Upper lobe of left lung (tissue), 6 donors: Measurements from ENCODE around the gene MYLK. TPM values are rescaled to one million over a fixed set of nuclear protein-coding genes. Genes with fewer than 3 reads are reported as not detected.
A peak's percentile ranks its signal among the peaks of the same experiment; 100 is the strongest.

Source experiments
- ATAC-seq, 2 donors: fragments of 200-7000 bp; cut with Tn5 transposase; one replicate each; pipeline ENCODE4 v1.9.1; 2022; ENCODE audit warnings: mild to moderate bottlenecking in 2 of 2, moderate library complexity in 2 of 2; ENCODE audit not compliant: low FRiP score in 2 of 2
- DNase-seq, 2 donors: peaks; one replicate each; pipeline ENCODE4 v3.0.0-alpha.2; 2019 to 2020
- H3K27ac ChIP-seq, 4 donors: fragments of 200-600 bp; sonication (generic); one replicate each; pipeline ENCODE4 v1.5.1; 2016 to 2019
- H3K27me3 ChIP-seq, 4 donors: fragments of 200-600 bp; sonication (generic); one replicate each; pipeline ENCODE4 v1.5.1; 2017 to 2019
- H3K36me3 ChIP-seq, 4 donors: fragments of 200-600 bp; sonication (generic); one replicate each; pipeline ENCODE4 v1.5.1; 2016 to 2019
- H3K4me1 ChIP-seq, 4 donors: fragments of 200-600 bp; sonication (generic); one replicate each; pipeline ENCODE4 v1.5.1; 2018 to 2019
- H3K4me3 ChIP-seq, 4 donors: fragments of 200-600 bp; sonication (generic); one replicate each; pipeline ENCODE4 v1.5.1; 2017 to 2019; ENCODE audit warnings: mild to moderate bottlenecking in 2 of 4, moderate library complexity in 1 of 4
- H3K9me3 ChIP-seq, 4 donors: fragments of 200-600 bp; sonication (generic); one replicate each; pipeline ENCODE4 v1.5.1; 2018 to 2019
- CTCF ChIP-seq, 6 experiments: fragments of 450-650 bp in 4 of 6; fragments of 200-600 bp in 2 of 6; sonication (generic) in 2 of 6; IDR thresholded peaks; one replicate each; pipeline ENCODE4 v1.5.1; 2016 to 2019; ENCODE audit warnings: antibody characterized with exemption in 6 of 6
- EP300 ChIP-seq, 4 donors: sonication (generic); formaldehyde crosslinking; IDR thresholded peaks; one replicate each; pipeline ENCODE4 v1.5.1; 2017; ENCODE audit warnings: antibody characterized with exemption in 4 of 4, control low read depth in 2 of 4
- POLR2A ChIP-seq, 4 donors: fragments of 450-650 bp; IDR thresholded peaks; one replicate each; pipeline ENCODE4 v1.5.1; 2016 to 2017; ENCODE audit warnings: antibody characterized with exemption in 4 of 4, mild to moderate bottlenecking in 2 of 4
- POLR2AphosphoS5 ChIP-seq, 2 donors: sonication (generic); formaldehyde crosslinking; IDR thresholded peaks; one replicate each; pipeline ENCODE4 v1.5.1; 2017; ENCODE audit warnings: antibody characterized with exemption in 2 of 2
- WGBS, 2 donors: methylation state at CpG; one replicate each; pipeline ENCODE4 v1.1.5; 2017 to 2018; 5-methylcytosine and 5-hydroxymethylcytosine counted together
- total RNA-seq, 6 donors: library from RNA; depleted of rRNA in 4 of 6; stranded (reverse); fragments of >200 nt in 4 of 6; gene quantifications; one replicate each; pipeline versions ENCODE4 v1.1.0 to v1.2.1, GENCODE V29; 2016 to 2021
- donor health status: DM: no; HTN: no; CAD: no; lungs with moderate emphysema.
- donor health status: DM: no; HTN: yes; CAD: no; lungs with severe emphysema.

Gene MYLK
- total RNA-seq, 6 donors from 2014 or later: 105 to 378 (median 160) TPM

GRCh38 chr3:123774474-123774873 is 109.7 kb downstream of the MYLK start:
- Histone ChIP-seq H3K27me3 (no peaks in the 10 kb centered on the region), H3K4me1 (peaks cover 0 to 6% (median 0%) of the 10 kb centered on the region in 4 donors), H3K27ac (peak overlapping the region in 1 of 4 donors; percentile 9), H3K36me3 (no peaks in the 10 kb centered on the region), H3K4me3 (no peak overlapping the region), H3K9me3 (no peaks in the 10 kb centered on the region)
- 72 to 86% methylated on average over 3 of the region's 3 CpGs for WGBS, 2 donors
- peak in 1 of 2 donors; percentile 68 for ATAC-seq
- no peak for DNase-seq
- TF ChIP-seq POLR2AphosphoS5 (IDR thresholded peaks at IDR 0.05) (no peak), EP300 (IDR thresholded peaks at IDR 0.05) (no peak), CTCF (IDR thresholded peaks at IDR 0.05) (no peak)

GRCh38 chr3:123773681-123774431 is 110.3 kb downstream of the MYLK start:
- no peak for DNase-seq

GRCh38 chr3:123769356-123769743 is 114.8 kb downstream of the MYLK start:
- DNase-seq (no peak), ATAC-seq (no peak)
- Histone ChIP-seq H3K9me3 (no peaks in the 10 kb centered on the region), H3K4me3 (no peak overlapping the region), H3K4me1 (peaks cover 0 to 15% (median 7%) of the 10 kb centered on the region in 4 donors), H3K27me3 (no peaks in the 10 kb centered on the region), H3K36me3 (no peaks in the 10 kb centered on the region), H3K27ac (peak overlapping the region in 1 of 4 donors; percentile 3)
- TF ChIP-seq POLR2A (IDR thresholded peaks at IDR 0.05) (no peak), POLR2AphosphoS5 (IDR thresholded peaks at IDR 0.05) (no peak), EP300 (IDR thresholded peaks at IDR 0.05) (no peak), CTCF (IDR thresholded peaks at IDR 0.05) (no peak)
- WGBS, 2 donors: 82 to 85% methylated on average over 3 of the region's 3 CpGs

More at GRCh38 chr3:123773681-123774431, 110.3 kb downstream of the MYLK start:
- 60 to 74% methylated on average over 5 to 7 of the region's 7 CpGs for WGBS, 2 donors
- Histone ChIP-seq H3K27me3 (no peaks in the 10 kb centered on the region), H3K9me3 (no peaks in the 10 kb centered on the region), H3K27ac (peak overlapping the region in 2 of 4 donors; percentile 28 to 49), H3K4me1 (peaks cover 0 to 6% (median 0%) of the 10 kb centered on the region in 4 donors), H3K36me3 (no peaks in the 10 kb centered on the region), H3K4me3 (no peak overlapping the region)
- TF ChIP-seq CTCF (IDR thresholded peaks at IDR 0.05) (no peak), POLR2AphosphoS5 (IDR thresholded peaks at IDR 0.05) (peak in 1 of 2 donors; percentile 57)
- ATAC-seq: peak; percentile 76 to 85

GRCh38 chr3:123768480-123769355 is 115.4 kb downstream of the MYLK start:
- Histone ChIP-seq H3K4me3 (no peak overlapping the region), H3K4me1 (peaks cover 0 to 15% (median 7%) of the 10 kb centered on the region in 4 donors), H3K27ac (peak overlapping the region; percentile 29 to 47 (median 42)), H3K36me3 (no peaks in the 10 kb centered on the region), H3K9me3 (no peaks in the 10 kb centered on the region), H3K27me3 (no peaks in the 10 kb centered on the region)
- no peak for DNase-seq
- no peak for ATAC-seq
- TF ChIP-seq POLR2AphosphoS5 (IDR thresholded peaks at IDR 0.05) (no peak), CTCF (IDR thresholded peaks at IDR 0.05) (no peak), EP300 (IDR thresholded peaks at IDR 0.05) (no peak), POLR2A (IDR thresholded peaks at IDR 0.05) (no peak)
- WGBS, 2 donors: 76 to 79% methylated on average over 8 of the region's 8 CpGs
